GM18909 (cell line): ENCODE results near the gene TMEM219.

Source experiments
- ATAC-seq: cut with Tn5 transposase; IDR thresholded peaks from one replicate; pipeline ENCODE4 v1.9.1; 2021; ENCODE audit warnings: mild to moderate bottlenecking; ENCODE audit not compliant: unreplicated experiment, poor library complexity

Gene TMEM219

GRCh38 chr16:29978564-29979270, 16.8 kb downstream of the TMEM219 start:
- ATAC-seq = no peak

DNA sequence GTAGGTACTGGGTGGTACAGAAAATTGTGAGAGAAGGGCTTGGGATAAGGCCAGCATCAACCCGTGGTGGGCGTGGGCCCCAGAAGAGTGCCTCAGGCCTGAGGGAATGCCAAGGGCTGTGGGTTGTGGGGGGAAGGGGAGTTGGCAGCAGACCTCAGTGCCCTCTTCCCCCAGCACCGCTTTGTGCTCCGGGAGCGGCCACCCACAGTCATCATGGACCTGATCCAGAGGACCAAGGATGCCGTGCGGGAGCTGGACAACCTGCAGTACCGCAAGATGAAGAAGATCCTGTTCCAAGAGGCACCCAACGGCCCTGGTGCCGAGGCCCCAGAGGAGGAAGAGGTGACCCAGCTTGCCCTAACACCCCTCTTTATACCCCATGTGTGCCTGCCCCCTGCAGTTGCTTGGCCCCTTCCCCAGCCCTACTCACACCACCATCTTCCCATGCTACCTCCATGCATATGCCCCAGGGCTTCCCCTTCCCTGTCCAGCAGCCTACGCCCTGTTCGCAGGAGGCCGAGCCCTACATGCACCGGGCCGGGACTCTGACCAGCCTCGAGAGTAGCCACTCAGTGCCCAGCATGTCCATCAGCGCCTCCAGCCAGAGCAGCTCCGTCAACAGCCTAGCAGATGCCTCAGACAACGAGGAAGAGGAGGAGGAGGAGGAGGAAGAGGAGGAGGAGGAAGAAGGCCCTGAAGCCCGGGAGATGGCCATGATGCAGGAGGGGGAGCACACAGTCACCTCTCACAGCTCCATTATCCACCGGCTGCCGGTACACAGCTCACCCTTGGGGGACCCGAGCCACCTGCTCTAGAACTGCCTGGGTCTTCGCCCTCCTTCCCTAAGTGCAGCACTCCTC, 20.9 kb downstream of the TMEM219 start:
- ATAC-seq = no peak

- ATAC-seq = no peak
These were observed 21.7 kb downstream of the TMEM219 start for GRCh38 chr16:29983420-29984136.

- ATAC-seq = no peak
These were observed 22.4 kb downstream of the TMEM219 start for GRCh38 chr16:29984137-29984763.

GRCh38 chr16:29984764-29985147, 22.9 kb downstream of the TMEM219 start:
- no peak for ATAC-seq

GRCh38 chr16:29985271-29985811, 23.5 kb downstream of the TMEM219 start:
- ATAC-seq = no peak

- ATAC-seq = no peak
These were observed 24.4 kb downstream of the TMEM219 start for GRCh38 chr16:29986231-29986630.

- no peak for ATAC-seq
These were observed 25.1 kb downstream of the TMEM219 start for GRCh38 chr16:29986931-29987330.

- ATAC-seq = no peak
These were observed 25.6 kb downstream of the TMEM219 start for GRCh38 chr16:29987371-29988085.

DNA sequence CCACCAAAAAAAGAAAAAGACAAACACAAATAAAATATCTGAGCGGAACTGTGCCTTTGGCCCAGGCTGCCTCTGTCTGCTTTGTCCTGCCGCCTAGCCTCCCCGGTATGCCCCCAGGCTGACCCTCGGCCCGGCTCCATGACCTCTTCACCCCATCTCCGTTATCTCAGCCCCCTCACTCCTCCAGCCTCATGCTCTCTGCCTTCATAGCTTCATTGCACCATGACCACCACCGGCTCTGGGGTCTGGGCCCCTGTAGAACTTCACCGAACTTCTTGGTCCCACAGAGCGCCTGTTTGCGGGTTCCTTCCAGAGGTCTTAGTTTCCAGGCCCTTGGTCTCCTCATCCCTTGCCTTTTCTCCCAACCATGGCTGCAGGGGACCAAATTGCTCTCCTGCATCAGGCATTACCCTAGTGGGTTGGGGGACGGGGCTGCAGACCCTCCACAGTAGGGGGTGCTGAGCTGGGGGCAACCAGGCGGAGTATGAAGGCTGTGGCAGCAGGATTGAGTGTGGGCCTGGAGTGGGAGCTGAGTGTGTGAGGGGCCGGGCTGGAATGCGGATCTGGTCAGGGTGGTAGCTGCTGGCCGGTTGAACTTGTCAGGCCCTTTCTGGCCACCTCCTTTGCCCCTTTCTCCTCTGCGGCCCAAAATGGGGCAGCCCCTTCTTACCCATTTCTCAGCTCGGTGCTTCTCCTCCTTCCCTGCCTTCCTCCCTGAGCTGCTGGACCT, 26.6 kb downstream of the TMEM219 start:
- no peak for ATAC-seq

DNA sequence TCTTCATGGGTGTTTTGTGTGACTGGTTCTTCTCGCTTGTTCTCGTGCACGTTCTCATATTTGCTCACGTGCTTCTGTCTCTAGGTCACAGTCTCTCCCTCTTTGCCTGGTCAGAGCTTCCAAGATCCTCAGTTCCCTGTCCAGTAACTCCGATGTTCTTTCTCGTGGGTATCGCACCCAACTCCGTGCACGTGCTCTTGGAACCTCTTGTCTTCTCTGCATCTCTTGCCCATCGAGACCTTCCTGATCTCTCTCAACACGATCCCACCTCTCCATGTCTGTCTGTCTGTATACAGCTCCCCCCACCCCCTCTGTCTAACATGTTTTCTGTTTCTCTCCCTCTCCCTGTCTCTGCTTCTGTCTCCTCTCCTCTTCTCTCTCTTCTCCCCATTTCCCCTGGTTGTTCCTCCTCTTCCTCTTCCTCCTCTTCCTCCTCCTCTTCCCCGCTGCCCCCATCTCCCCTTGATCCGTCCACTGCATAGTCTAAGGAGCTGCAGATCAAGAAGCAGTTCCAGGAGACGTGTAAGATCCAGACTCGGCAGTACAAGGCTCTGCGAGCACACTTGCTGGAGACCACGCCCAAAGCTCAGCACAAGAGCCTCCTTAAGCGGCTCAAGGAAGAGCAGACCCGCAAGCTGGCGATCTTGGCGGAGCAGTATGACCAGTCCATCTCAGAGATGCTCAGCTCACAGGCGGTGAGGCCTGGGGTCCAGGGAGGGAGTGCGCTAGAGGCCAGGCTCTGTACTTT, 27.4 kb downstream of the TMEM219 start:
- ATAC-seq = no peak

DNA sequence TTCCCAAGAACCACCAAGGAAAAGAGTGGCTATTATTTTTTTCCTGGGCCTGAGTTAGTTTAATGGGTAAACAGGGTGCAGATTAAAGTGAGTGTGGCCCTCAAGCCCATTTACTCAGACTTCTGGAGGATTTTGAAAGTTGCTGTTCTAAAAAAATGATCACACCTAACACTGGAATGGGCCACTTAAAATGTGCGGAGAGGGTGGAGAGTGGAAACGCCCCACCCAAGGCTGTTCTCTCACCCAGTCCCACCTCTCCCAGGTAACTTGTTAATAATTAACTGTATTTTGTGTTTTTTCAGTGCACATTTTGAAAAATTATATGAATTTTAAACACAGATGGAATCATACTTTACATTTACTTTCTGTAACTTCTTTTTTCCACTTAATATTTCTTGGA, 28.2 kb downstream of the TMEM219 start:
- no peak for ATAC-seq

GRCh38 chr16:29990883-29991570, 29.1 kb downstream of the TMEM219 start:
- ATAC-seq = no peak

- no peak for ATAC-seq
These were observed 29.7 kb downstream of the TMEM219 start for GRCh38 chr16:29991571-29991904.

DNA sequence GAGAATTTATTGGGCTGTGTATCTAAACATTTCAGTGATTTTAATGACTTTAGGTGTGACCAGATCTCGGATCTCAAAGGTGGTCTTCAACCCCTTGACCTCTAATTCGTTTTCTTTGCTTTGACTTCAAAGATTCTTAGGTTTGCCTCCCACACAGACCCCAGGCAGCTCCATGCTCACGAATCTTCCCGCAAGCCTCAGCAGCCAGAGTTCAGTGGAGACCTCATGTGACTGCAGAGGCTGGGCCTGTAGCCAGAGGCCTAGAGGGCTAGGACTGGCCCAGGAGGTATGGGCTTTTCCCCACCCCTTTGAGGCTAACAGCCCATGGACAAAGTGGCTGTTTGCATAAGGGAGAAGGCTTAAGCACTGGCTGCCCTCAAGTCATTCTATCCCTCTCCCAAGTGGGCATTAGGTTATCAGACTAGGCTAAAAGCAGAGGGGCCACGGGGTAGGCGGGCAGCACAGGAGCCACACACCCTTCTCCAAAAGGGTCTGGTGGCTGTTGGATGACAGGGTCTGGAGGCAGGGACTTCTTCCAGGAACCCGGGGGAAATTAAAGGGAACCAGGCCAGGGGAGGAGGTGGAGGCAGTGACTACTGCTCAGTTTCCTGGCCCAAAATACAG, 30.6 kb downstream of the TMEM219 start:
- ATAC-seq = no peak

GRCh38 chr16:29993191-29993902, 31.5 kb downstream of the TMEM219 start:
- ATAC-seq = no peak
